T-helper 1 cell treated with Interleukin-12 subunit alpha and Interleukin-12 subunit beta and Interleukin-4 antibody, amounts not matched to agents 30 μg/mL and 1 μg/mL, for 36 hours (primary cell): ENCODE measurements around the gene DOCK2.

Source experiments
- H3K27ac Mint-ChIP-seq: one replicate; pipeline ENCODE4 v1.8.0; 2021; ENCODE audit warnings: mild to moderate bottlenecking, mixed read lengths
- H3K27me3 Mint-ChIP-seq: one replicate; pipeline ENCODE4 v1.8.0; 2021; ENCODE audit warnings: low read depth, mixed read lengths
- H3K36me3 Mint-ChIP-seq: one replicate; pipeline ENCODE4 v1.8.0; 2021; ENCODE audit warnings: low read depth, mixed read lengths
- H3K4me1 Mint-ChIP-seq: one replicate; pipeline ENCODE4 v1.8.0; 2021; ENCODE audit warnings: low read depth, mixed read lengths
- H3K4me3 Mint-ChIP-seq: one replicate; pipeline ENCODE4 v1.8.0; 2021; ENCODE audit warnings: mild to moderate bottlenecking, moderate library complexity, mixed read lengths
- H3K9me3 Mint-ChIP-seq: one replicate; pipeline ENCODE4 v1.8.0; 2021; ENCODE audit warnings: mixed read lengths

Gene DOCK2

GRCh38 chr5:169688106-169688505 is 51.0 kb downstream of the DOCK2 start:
- H3K4me1 Mint-ChIP-seq = peaks cover 11% of the 10 kb centered on the region
- no peak overlapping the region for H3K4me3 Mint-ChIP-seq
- H3K27ac Mint-ChIP-seq = no peak overlapping the region
- peaks cover 67% of the 10 kb centered on the region for H3K36me3 Mint-ChIP-seq
- H3K27me3 Mint-ChIP-seq = no peaks in the 10 kb centered on the region
- no peaks in the 10 kb centered on the region for H3K9me3 Mint-ChIP-seq

- no peaks in the 10 kb centered on the region for H3K27me3 Mint-ChIP-seq
- no peak overlapping the region for H3K27ac Mint-ChIP-seq
- no peaks in the 10 kb centered on the region for H3K9me3 Mint-ChIP-seq
- peaks cover 13% of the 10 kb centered on the region for H3K4me1 Mint-ChIP-seq
- H3K36me3 Mint-ChIP-seq = peaks cover 61% of the 10 kb centered on the region
- no peak overlapping the region for H3K4me3 Mint-ChIP-seq
Observed at GRCh38 chr5:169691471-169691870, 54.4 kb downstream of the DOCK2 start.

GRCh38 chr5:169694091-169694625 is 57.1 kb downstream of the DOCK2 start:
- Mint-ChIP-seq H3K27ac (no peak overlapping the region), H3K27me3 (no peaks in the 10 kb centered on the region), H3K9me3 (no peaks in the 10 kb centered on the region), H3K4me1 (peaks cover 13% of the 10 kb centered on the region), H3K4me3 (no peak overlapping the region), H3K36me3 (peaks cover 68% of the 10 kb centered on the region)

DNA sequence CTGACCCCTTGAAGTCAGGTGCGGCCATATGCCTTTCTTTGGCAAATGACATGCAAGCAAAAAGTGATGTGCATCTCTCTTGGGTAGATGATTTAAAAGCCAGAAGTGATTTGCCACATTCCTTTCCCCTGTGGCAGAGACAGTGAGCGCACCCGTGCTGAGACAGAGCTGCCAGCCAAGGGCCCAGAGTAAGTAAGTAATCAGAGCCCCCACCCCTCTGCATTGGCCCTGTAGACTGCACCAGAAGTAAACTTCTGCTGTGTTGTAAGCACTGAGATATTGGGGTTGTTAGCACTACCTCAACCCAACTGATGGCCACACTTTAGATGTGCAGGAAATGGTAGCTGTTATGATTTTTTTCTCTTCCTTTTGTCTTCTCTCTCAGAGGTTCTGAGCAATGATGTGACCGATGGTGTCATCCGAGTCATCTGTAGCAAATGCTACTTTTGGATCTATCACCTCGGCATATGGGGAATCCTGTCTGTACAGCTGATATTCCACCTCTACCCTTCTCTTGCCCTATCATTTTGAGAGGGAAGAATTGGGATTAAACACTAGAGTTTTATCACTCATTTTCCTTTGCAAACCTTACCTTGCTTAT is 58.0 kb downstream of the DOCK2 start:
- no peak overlapping the region for H3K4me3 Mint-ChIP-seq
- H3K27ac Mint-ChIP-seq = no peak overlapping the region
- peaks cover 67% of the 10 kb centered on the region for H3K36me3 Mint-ChIP-seq
- H3K27me3 Mint-ChIP-seq = no peaks in the 10 kb centered on the region
- H3K9me3 Mint-ChIP-seq = no peaks in the 10 kb centered on the region
- peaks cover 13% of the 10 kb centered on the region for H3K4me1 Mint-ChIP-seq

GRCh38 chr5:169695919-169696490 is 58.9 kb downstream of the DOCK2 start:
- peaks cover 63% of the 10 kb centered on the region for H3K36me3 Mint-ChIP-seq
- no peak overlapping the region for H3K27ac Mint-ChIP-seq
- peaks cover 10% of the 10 kb centered on the region for H3K4me1 Mint-ChIP-seq
- no peak overlapping the region for H3K4me3 Mint-ChIP-seq
- no peaks in the 10 kb centered on the region for H3K27me3 Mint-ChIP-seq
- no peaks in the 10 kb centered on the region for H3K9me3 Mint-ChIP-seq

- no peaks in the 10 kb centered on the region for H3K27me3 Mint-ChIP-seq
- H3K4me3 Mint-ChIP-seq = no peak overlapping the region
- H3K9me3 Mint-ChIP-seq = no peaks in the 10 kb centered on the region
- H3K27ac Mint-ChIP-seq = no peak overlapping the region
- peaks cover 10% of the 10 kb centered on the region for H3K4me1 Mint-ChIP-seq
- H3K36me3 Mint-ChIP-seq = peaks cover 66% of the 10 kb centered on the region
Observed at GRCh38 chr5:169696621-169697510, 59.8 kb downstream of the DOCK2 start.

- H3K27ac Mint-ChIP-seq = no peak overlapping the region
- peaks cover 14% of the 10 kb centered on the region for H3K4me1 Mint-ChIP-seq
- H3K27me3 Mint-ChIP-seq = no peaks in the 10 kb centered on the region
- H3K4me3 Mint-ChIP-seq = no peak overlapping the region
- H3K9me3 Mint-ChIP-seq = no peaks in the 10 kb centered on the region
- peaks cover 70% of the 10 kb centered on the region for H3K36me3 Mint-ChIP-seq
Observed at GRCh38 chr5:169697511-169697890, 60.4 kb downstream of the DOCK2 start.

DNA sequence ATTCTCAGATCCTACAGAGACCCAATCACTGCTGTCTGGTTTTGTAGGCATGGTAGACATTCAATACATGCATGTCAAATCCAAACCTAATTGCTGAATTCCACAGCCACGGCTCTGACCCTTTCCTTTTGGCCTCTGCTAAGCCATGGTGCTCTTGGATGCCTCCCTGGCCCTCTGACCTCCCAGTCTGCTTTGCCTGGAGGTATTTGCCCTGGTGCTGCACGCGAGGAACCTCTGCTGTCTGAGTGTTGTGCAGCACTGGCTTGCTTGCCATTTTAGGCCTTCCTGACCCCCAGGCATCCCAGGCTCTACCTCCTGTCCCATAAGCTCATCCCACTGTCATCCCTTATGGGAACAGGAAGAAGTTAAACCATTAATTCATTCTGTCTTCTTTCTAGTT is 60.9 kb downstream of the DOCK2 start:
- peaks cover 16% of the 10 kb centered on the region for H3K4me1 Mint-ChIP-seq

DNA sequence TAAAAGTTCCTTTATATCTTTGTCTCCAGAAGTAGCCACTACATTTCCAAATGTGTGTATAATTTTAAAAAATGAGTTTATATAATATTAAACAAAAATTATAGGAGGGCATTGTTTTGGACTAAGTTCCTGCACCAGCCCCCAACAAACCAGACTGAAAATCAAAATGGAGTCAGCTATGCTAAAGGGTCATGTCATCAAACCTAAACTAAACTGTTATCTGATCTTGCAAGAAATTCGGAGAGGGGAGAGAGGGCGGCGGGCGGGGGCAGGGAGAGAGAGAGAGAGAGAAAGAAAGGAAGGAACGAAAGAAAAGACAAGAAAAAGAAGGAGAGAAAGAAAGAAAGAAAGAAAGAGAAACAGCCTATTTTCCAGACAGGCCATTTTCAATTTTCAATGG is 63.5 kb downstream of the DOCK2 start:
- no peak overlapping the region for H3K4me3 Mint-ChIP-seq
- H3K36me3 Mint-ChIP-seq = peaks cover 65% of the 10 kb centered on the region
- no peaks in the 10 kb centered on the region for H3K9me3 Mint-ChIP-seq
- H3K27ac Mint-ChIP-seq = no peak overlapping the region
- H3K27me3 Mint-ChIP-seq = no peaks in the 10 kb centered on the region
- H3K4me1 Mint-ChIP-seq = peaks cover 16% of the 10 kb centered on the region

More for the DNA sequence above, 60.9 kb downstream of the DOCK2 start:
- H3K27me3 Mint-ChIP-seq = no peaks in the 10 kb centered on the region
- H3K36me3 Mint-ChIP-seq = peaks cover 70% of the 10 kb centered on the region
- no peak overlapping the region for H3K27ac Mint-ChIP-seq
- no peak overlapping the region for H3K4me3 Mint-ChIP-seq
- no peaks in the 10 kb centered on the region for H3K9me3 Mint-ChIP-seq

DNA sequence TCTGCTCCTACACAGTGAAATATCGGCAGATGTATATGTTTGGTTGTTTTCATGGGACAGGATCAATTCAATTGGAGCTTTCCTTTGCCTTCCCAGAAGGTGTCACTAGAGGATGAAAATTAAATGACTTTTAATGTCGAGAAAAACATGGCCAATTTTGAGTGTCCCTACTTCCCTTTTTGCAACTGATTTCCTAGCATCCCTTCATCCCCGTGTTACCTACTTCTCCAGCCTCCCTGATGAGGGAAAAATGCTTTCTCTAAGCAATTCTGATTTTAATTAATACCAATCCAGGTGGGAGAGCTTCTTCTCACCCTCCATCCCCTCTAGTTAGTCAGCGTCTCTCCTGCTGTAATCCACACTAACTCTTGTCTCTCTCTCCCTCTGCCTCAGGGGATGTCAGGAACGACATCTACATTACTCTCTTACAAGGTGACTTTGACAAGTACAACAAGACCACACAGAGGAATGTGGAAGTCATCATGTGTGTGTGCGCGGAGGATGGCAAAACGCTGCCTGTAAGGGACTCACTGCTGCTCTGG is 64.9 kb downstream of the DOCK2 start:
- Mint-ChIP-seq H3K27ac (peak overlapping the region; percentile 56), H3K9me3 (no peaks in the 10 kb centered on the region), H3K4me1 (peaks cover 19% of the 10 kb centered on the region), H3K4me3 (no peak overlapping the region), H3K36me3 (peaks cover 63% of the 10 kb centered on the region), H3K27me3 (no peaks in the 10 kb centered on the region)

- Mint-ChIP-seq H3K36me3 (peaks cover 61% of the 10 kb centered on the region), H3K27me3 (no peaks in the 10 kb centered on the region), H3K4me3 (no peak overlapping the region), H3K9me3 (no peaks in the 10 kb centered on the region), H3K4me1 (peaks cover 19% of the 10 kb centered on the region), H3K27ac (peak overlapping the region; percentile 82)
Observed at GRCh38 chr5:169702693-169703481, 65.8 kb downstream of the DOCK2 start.

GRCh38 chr5:169703813-169704212 is 66.7 kb downstream of the DOCK2 start:
- Mint-ChIP-seq H3K4me1 (peaks cover 19% of the 10 kb centered on the region), H3K9me3 (no peaks in the 10 kb centered on the region), H3K27me3 (no peaks in the 10 kb centered on the region), H3K36me3 (peaks cover 60% of the 10 kb centered on the region), H3K27ac (peak overlapping the region; percentile 45), H3K4me3 (no peak overlapping the region)

- peaks cover 58% of the 10 kb centered on the region for H3K36me3 Mint-ChIP-seq
- H3K4me3 Mint-ChIP-seq = no peak overlapping the region
- no peaks in the 10 kb centered on the region for H3K27me3 Mint-ChIP-seq
- no peaks in the 10 kb centered on the region for H3K9me3 Mint-ChIP-seq
- H3K4me1 Mint-ChIP-seq = peaks cover 19% of the 10 kb centered on the region
- H3K27ac Mint-ChIP-seq = no peak overlapping the region
Observed at GRCh38 chr5:169705322-169705721, 68.2 kb downstream of the DOCK2 start.

- Mint-ChIP-seq H3K36me3 (peaks cover 59% of the 10 kb centered on the region), H3K4me1 (peaks cover 19% of the 10 kb centered on the region)
Observed at GRCh38 chr5:169706071-169706470, 69.0 kb downstream of the DOCK2 start.

More at GRCh38 chr5:169706071-169706470, 69.0 kb downstream of the DOCK2 start:
- peak overlapping the region; percentile 46 for H3K27ac Mint-ChIP-seq
- no peaks in the 10 kb centered on the region for H3K9me3 Mint-ChIP-seq
- H3K4me3 Mint-ChIP-seq = no peak overlapping the region
- no peaks in the 10 kb centered on the region for H3K27me3 Mint-ChIP-seq
